GM12872 (cell line): Measurements from ENCODE around the gene ACOT8.

ENCODE experiments used
- TF ChIP-seq, protein P1 (sequence below): IDR thresholded peaks from 3 replicates; pipeline ENCODE4 v1.5.1; 2011; ENCODE audit warnings: low read depth, mild to moderate bottlenecking, low read length, moderate library complexity; ENCODE audit not compliant: insufficient read depth

ACOT8 gene

DNA sequence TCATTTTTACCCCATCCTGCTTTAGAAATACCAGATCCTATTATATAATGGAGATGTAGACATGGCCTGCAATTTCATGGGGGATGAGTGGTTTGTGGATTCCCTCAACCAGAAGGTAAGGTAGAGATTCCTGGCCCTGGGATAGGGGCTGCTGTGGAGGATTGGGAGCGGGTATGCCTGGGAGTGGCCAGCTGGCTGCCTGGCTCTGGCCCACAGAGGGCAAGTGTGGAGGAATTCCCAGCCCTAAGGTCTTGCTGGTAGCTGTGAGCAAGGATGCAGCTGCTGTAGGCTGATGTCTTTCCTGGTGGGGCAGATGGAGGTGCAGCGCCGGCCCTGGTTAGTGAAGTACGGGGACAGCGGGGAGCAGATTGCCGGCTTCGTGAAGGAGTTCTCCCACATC lies 40.5 kb upstream of the ACOT8 start:
- TF ChIP-seq, protein P1, sequence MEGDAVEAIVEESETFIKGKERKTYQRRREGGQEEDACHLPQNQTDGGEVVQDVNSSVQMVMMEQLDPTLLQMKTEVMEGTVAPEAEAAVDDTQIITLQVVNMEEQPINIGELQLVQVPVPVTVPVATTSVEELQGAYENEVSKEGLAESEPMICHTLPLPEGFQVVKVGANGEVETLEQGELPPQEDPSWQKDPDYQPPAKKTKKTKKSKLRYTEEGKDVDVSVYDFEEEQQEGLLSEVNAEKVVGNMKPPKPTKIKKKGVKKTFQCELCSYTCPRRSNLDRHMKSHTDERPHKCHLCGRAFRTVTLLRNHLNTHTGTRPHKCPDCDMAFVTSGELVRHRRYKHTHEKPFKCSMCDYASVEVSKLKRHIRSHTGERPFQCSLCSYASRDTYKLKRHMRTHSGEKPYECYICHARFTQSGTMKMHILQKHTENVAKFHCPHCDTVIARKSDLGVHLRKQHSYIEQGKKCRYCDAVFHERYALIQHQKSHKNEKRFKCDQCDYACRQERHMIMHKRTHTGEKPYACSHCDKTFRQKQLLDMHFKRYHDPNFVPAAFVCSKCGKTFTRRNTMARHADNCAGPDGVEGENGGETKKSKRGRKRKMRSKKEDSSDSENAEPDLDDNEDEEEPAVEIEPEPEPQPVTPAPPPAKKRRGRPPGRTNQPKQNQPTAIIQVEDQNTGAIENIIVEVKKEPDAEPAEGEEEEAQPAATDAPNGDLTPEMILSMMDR: no peak

DNA sequence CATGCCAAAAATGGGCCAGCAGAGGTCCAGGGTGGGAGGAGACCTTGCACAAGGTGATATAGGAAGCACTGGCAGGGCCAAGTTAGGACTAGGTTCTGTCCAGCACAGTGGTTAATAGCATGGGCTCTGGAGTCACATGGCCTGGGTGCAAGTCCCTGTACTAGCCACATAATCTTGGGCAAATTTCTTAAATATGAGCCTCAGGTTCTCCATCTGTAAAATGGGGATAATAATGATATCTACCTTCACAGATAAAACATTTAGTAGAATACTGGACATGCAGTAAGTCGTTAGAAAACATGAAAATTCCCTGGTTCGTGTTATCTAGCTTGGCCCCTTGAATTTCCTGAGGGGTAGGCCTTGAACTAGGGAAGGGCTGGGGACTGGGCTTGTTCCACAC lies 40.1 kb upstream of the ACOT8 start:
- TF ChIP-seq, protein P1: no peak

- TF ChIP-seq, protein P1: no peak
Measured at GRCh38 chr20:45896641-45897161, 39.5 kb upstream of the ACOT8 start.

- TF ChIP-seq, protein P1: no peak
Measured at GRCh38 chr20:45894797-45895196, 37.6 kb upstream of the ACOT8 start.

- TF ChIP-seq, protein P1: no peak
Measured at GRCh38 chr20:45893831-45894230, 36.6 kb upstream of the ACOT8 start.

DNA sequence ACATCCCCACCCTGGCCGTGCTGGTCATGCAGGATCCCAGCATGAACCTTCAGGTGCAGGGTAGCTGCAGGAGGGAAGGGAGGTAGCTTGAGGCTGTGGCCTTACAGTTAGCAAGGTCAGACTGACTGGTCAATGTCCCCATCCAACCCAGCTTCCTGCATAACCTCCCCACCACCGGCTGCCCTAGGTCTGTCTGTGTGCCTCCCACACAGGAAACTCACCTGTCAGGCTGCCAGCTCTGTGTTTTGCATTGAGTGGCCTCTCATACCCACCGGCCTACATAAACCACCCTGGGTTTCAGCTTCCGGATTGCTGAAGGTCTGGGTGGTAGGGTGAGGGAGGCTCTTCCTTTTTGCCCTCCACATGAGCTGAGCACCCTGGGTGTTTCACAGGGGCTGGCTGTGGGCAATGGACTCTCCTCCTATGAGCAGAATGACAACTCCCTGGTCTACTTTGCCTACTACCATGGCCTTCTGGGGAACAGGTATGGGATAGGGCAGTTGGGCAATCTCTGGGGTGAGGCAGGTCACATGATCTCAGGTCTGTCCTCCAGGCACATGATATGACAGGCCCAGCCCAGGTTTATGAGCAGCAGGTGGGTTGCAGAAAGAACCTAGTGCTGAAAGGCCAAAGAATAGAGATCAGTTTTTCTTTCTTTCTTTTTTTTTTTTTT lies 35.8 kb upstream of the ACOT8 start:
- TF ChIP-seq, protein P1: no peak

GRCh38 chr20:45892049-45892825 lies 35.0 kb upstream of the ACOT8 start:
- TF ChIP-seq, protein P1: no peak
